GM12878 (cell line): ENCODE measurements around the gene LRCH4. TPM values are rescaled to one million over a fixed set of nuclear protein-coding genes. Genes with fewer than 3 reads are reported as not detected.

Experiments used
- ATAC-seq: fragments of 200-7000 bp; cut with Tn5 transposase; 3 replicates; pipeline ENCODE4 v1.9.1; 2020; ENCODE audit warnings: mild to moderate bottlenecking, moderate library complexity
- BruUV-seq: library from RNA; stranded (reverse); fragments of 400-500 nt; replicated peaks from 2 replicates; lab custom pipeline; 2021; lab: Mats Ljungman, UMichigan
- CTCF ChIA-PET: fragments of 300-600 bp; sonication (Branson Sonifier 250); formaldehyde crosslinking; extraction: SDS; loops from one replicate; lab custom pipeline; 2021; ENCODE audit warnings: inconsistent platforms; lab: Yijun Ruan, JAX
- POLR2A ChIA-PET: fragments of 350-600 bp; formaldehyde crosslinking; extraction: SDS; loops from one replicate; lab custom pipeline; 2021; ENCODE audit warnings: inconsistent platforms; lab: Charles Lee
- RAD21 ChIA-PET: fragments of 300-600 bp; sonication (Branson Sonifier 250); formaldehyde crosslinking; loops from one replicate; lab custom pipeline; 2023; ENCODE audit warnings: antibody characterized with exemption; ENCODE audit not compliant: unreplicated experiment; lab: Charles Lee
- SMC1A ChIA-PET: fragments of 300-600 bp; sonication (Branson Sonifier 250); formaldehyde crosslinking; loops from one replicate; lab custom pipeline; 2023; ENCODE audit not compliant: unreplicated experiment, uncharacterized antibody; lab: Charles Lee
- DNase-seq: peaks from one replicate; pipeline ENCODE4 v3.0.0-alpha.2; 2011; ENCODE audit warnings: low read depth, low spot score
- FAIRE-seq: peaks from 3 replicates; lab custom pipeline; 2011; peaks lifted over from hg19 to GRCh38; lab: Jason Lieb, UNC
- H2AFZ ChIP-seq: 2 replicates; pipeline ENCODE4 v1.6.0; 2011; ENCODE audit warnings: low read depth, low read length, control low read depth; ENCODE audit not compliant: control insufficient read depth
- H3K27ac ChIP-seq: 2 replicates; pipeline ENCODE4 v1.5.1; 2011; ENCODE audit warnings: control low read depth; ENCODE audit not compliant: control insufficient read depth, insufficient read depth
- H3K27me3 ChIP-seq, 2 experiments: replicated peaks in 1 of 2; 2 replicates each; pipeline versions ENCODE4 v1.6.0 to v1.6.1; 2011; ENCODE audit warnings: low read length in 1 of 2; ENCODE audit not compliant: control insufficient read depth in 2 of 2, insufficient read depth in 2 of 2
- H3K36me3 ChIP-seq, 2 experiments: 2 replicates each; pipeline ENCODE4 v1.5.1; 2011; ENCODE audit warnings: low read length in 1 of 2; ENCODE audit not compliant: control insufficient read depth in 2 of 2, insufficient read depth in 2 of 2
- H3K4me1 ChIP-seq: 2 replicates; pipeline ENCODE4 v1.6.1; 2011; ENCODE audit warnings: mild to moderate bottlenecking, low read length, moderate library complexity, mixed read lengths; ENCODE audit not compliant: control insufficient read depth, insufficient read depth
- H3K4me2 ChIP-seq: 2 replicates; pipeline ENCODE4 v1.6.0; 2011; ENCODE audit warnings: control low read depth; ENCODE audit not compliant: control insufficient read depth, insufficient read depth
- H3K4me3 ChIP-seq: fragments of 200-600 bp; sonication (generic); 2 replicates; pipeline ENCODE4 v1.5.1; 2016
- H3K79me2 ChIP-seq: 2 replicates; pipeline ENCODE4 v1.6.0; 2011; ENCODE audit warnings: low read length; ENCODE audit not compliant: control insufficient read depth, insufficient read depth
- H3K9ac ChIP-seq: 2 replicates; pipeline ENCODE4 v1.8.0; 2011; ENCODE audit warnings: low read length, control low read depth, mixed read lengths; ENCODE audit not compliant: control insufficient read depth, insufficient read depth
- H3K9me3 ChIP-seq: replicated peaks from 3 replicates; pipeline ENCODE4 v1.5.1; 2011; ENCODE audit warnings: mild to moderate bottlenecking, low read length; ENCODE audit not compliant: control insufficient read depth, insufficient read depth
- H4K20me1 ChIP-seq: 2 replicates; pipeline ENCODE4 v1.6.0; 2011; ENCODE audit not compliant: control insufficient read depth, insufficient read depth
- ETV6 ChIP-seq, 2 experiments: fragments of 450-650 bp in 1 of 2; IDR thresholded peaks in 1 of 2; conservative IDR thresholded peaks in 1 of 2; 2 replicates each; pipeline ENCODE4 v1.6.1; 2014; ENCODE audit warnings: antibody characterized with exemption in 1 of 2, borderline replicate concordance in 1 of 2, low read depth in 1 of 2, mild to moderate bottlenecking in 1 of 2, moderate library complexity in 1 of 2
- MYC ChIP-seq: IDR thresholded peaks from 2 replicates; pipeline ENCODE4 v1.6.1; 2011; ENCODE audit warnings: mild to moderate bottlenecking, low read length, moderate library complexity, inconsistent platforms; ENCODE audit not compliant: insufficient read depth, insufficient replicate concordance, insufficient read length, severe bottlenecking
- WGBS: methylation state at CpG from one replicate; pipeline ENCODE4 v1.1.6; 2016; ENCODE audit warnings: low lambda C conversion rate; ENCODE audit not compliant: insufficient replicate concordance, insufficient coverage; ENCODE audit errors: missing lambda C conversion rate; 5-methylcytosine and 5-hydroxymethylcytosine counted together
- in situ Hi-C: fragments of 300-500 bp; cut with MboI; formaldehyde crosslinking; loops from 9 replicates; pipeline ENCODE4 v1.14.3; 2018; ENCODE audit warnings: mixed read lengths
- intact Hi-C: fragments of 100-400 bp; cut with micrococcal nuclease; formaldehyde crosslinking; loops from one replicate; pipeline ENCODE4 v1.14.2; 2022; ENCODE audit not compliant: unreplicated experiment
- polyA plus RNA-seq, 11 experiments: library from polyadenylated mRNA; depleted of rRNA in 4 of 11; unstranded in 6 of 11; stranded (reverse) in 5 of 11; fragments of >200 nt; fragmentation: Nextera tagmentation in 4 of 11; fragmentation: Illumina TruSeq in 1 of 11; extraction: Ambion mirVana in 4 of 11; extraction: Trizol in 1 of 11; gene quantifications; 1 replicate in 1 of 11; 2 replicates in 10 of 11; pipeline versions ENCODE4 v1.2.1 to v1.2.3, GENCODE V29; 2011 to 2016; ENCODE audit warnings: inconsistent platforms in 2 of 11, missing spikeins in 2 of 11, low read depth in 1 of 11
- total RNA-seq, 4 experiments: library from RNA; depleted of rRNA in 3 of 4; stranded (reverse); fragments of >200 nt in 3 of 4; fragmentation: Illumina TruSeq in 1 of 4; extraction: Trizol in 1 of 4; gene quantifications; 2 replicates each; pipeline versions ENCODE4 v1.2.1 to v1.2.3, GENCODE V29; 2013 to 2021
- TF ChIP-seq, protein P1 (sequence below), 3 experiments: IDR thresholded peaks in 2 of 3; conservative IDR thresholded peaks in 1 of 3; 2 replicates each; pipeline ENCODE4 v1.5.1; 2011; ENCODE audit warnings: low read depth in 3 of 3, low read length in 3 of 3, mild to moderate bottlenecking in 3 of 3, control low read depth in 2 of 3, moderate library complexity in 2 of 3, inconsistent platforms in 1 of 3, mixed read lengths in 1 of 3; ENCODE audit not compliant: control insufficient read depth in 2 of 3, insufficient read depth in 1 of 3; ENCODE audit errors: extremely low read depth in 1 of 3

LRCH4 gene
- total and polyA plus RNA-seq, 10 of the 15 experiments (the other 5 are each of a cell fraction or from before 2014, with no cell fraction given), result 0.58 to 96.7 (median 28.4) TPM

- Histone ChIP-seq H2AFZ (no peak overlapping the region), H3K9me3 (no peaks in the 10 kb centered on the region), H4K20me1 (no peaks in the 10 kb centered on the region), H3K27ac (no peak overlapping the region), H3K79me2 (no peaks in the 10 kb centered on the region), H3K27me3 (no peaks in the 10 kb centered on the region; a peak in 1 of 4 replicates), H3K4me2 (peak overlapping the region; percentile 48; the same call in 1 of the 2 replicates), H3K36me3 (no peaks in the 10 kb centered on the region), H3K4me1 (peaks cover 7% of the 10 kb centered on the region), H3K4me3 (peak overlapping the region; percentile 54; the same call in 1 of the 2 replicates), H3K9ac (no peak overlapping the region)
- no TSS peak for BruUV-seq
- ATAC-seq (no peak), FAIRE-seq (no peak), DNase-seq (no peak)
- ChIA-PET POLR2A (no interaction called here), CTCF (interaction anchor here (0.9 kb wide), 1 partner anchor 80 kb away, joined by 4 read pairs; the partner anchor contains the start of gene POP7), RAD21 (no interaction called here), SMC1A (interaction anchor here (2.1 kb wide), 1 partner anchor 13 kb away, joined by 6 read pairs; the partner anchor contains the start of gene MOSPD3)
- no peak for TF ChIP-seq MYC
- TF ChIP-seq, protein P1, sequence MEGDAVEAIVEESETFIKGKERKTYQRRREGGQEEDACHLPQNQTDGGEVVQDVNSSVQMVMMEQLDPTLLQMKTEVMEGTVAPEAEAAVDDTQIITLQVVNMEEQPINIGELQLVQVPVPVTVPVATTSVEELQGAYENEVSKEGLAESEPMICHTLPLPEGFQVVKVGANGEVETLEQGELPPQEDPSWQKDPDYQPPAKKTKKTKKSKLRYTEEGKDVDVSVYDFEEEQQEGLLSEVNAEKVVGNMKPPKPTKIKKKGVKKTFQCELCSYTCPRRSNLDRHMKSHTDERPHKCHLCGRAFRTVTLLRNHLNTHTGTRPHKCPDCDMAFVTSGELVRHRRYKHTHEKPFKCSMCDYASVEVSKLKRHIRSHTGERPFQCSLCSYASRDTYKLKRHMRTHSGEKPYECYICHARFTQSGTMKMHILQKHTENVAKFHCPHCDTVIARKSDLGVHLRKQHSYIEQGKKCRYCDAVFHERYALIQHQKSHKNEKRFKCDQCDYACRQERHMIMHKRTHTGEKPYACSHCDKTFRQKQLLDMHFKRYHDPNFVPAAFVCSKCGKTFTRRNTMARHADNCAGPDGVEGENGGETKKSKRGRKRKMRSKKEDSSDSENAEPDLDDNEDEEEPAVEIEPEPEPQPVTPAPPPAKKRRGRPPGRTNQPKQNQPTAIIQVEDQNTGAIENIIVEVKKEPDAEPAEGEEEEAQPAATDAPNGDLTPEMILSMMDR (IDR thresholded peaks at IDR 0.05 in 2 of 3, conservative IDR thresholded peaks at IDR 0.05 in 1 of 3; ENCODE audit: control insufficient read depth in 2 of 3, extremely low read depth in 1 of 3, insufficient read depth in 1 of 3, low read depth in 3 of 3, low read length in 3 of 3), result no peak
- TF ChIP-seq ETV6 (conservative IDR thresholded peaks at IDR 0.05 in 1 of 2, IDR thresholded peaks at IDR 0.05 in 1 of 2; ENCODE audit: borderline replicate concordance in 1 of 2, low read depth in 1 of 2), result no peak
- in situ Hi-C loops, result no loop called here
- 0% methylated on average over 3 of the region's 3 CpGs for WGBS
- intact Hi-C loops, result no loop called here
These were observed 40.1 kb upstream of the LRCH4 start for GRCh38 chr7:100626055-100626454.
